ENCODE data around the gene UGT1A6.

The UGT1A6 gene

DNA sequence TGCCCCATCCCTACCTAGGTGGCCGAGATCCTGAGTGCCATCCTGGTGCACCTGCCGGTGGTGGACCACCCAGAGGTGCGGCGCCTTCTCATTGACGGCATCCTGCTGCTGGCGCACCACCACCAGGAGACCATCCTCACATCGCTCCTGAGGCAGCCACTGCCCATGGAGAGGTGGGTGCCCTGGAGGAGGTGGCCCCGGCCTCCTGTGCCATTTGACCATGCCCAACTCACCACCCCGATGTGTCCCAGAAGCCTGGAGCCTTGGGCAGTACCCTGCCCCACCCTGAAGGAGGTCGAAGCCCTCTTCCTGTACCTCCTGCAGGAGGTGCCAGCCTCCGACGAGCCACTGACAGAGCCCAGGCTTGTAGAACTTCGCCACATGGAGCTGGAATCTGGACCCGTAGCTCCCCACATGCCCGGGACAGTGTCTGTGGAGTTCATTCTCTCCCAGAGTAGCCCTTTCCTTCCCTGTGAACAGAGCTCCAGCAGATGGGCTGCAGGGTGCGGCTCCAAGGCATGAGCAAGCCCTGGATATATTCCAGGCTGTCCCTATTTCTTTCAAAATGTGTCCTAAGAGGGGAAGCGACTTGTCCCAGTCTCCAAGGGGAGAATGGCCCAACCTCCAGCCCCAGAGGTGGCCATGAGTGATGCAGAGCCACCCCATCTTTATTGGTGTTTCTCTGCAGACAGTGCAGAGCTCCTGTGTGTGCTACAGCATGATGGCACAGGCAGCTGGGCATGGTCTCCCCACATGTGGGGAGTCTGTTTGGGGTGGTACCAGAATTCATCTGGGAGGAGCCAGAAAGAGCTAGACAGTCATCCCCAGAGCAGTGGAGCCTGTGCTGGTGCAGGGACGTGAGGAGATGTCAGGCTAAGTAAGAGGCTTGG lies 127.4 kb downstream of the UGT1A6 start:
- no peak for DNase-seq (ENCODE audit: low spot score)

DNA sequence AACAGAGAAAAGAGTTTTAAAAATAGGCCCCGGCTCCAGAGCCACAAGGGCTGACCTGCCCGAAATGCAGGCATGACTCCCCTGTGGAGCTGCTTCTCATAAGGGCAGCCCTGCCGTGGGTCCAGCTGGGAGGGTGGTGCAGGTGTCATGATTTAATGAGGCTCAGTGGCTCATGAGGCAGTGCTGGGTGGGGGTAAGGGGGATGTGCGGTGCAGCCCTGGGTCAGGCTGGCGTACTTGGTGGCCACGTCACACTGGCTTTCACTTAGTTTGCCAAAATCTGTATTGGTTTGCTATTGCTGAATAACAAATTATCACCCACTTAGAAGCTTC lies 128.1 kb downstream of the UGT1A6 start:
- no peak for DNase-seq (ENCODE audit: low spot score)

DNA sequence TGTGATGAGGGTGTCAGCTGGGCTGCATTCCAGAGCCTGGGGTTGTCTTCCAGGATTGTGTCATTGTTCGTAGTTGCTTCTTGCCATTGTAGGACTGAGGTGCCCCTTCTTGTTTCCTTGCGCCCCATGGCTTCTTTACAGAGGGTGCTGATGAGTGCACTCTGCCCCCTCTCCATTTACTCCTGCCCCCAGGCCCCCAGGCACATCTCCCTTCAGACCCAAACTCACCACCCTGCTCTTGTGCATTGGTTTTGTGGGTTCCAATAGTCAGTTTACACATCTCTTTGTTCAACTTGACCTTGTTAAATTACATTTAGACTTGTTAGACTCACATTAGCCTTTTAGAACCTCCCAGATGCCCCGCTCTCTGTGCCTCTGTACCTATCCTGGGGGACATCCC lies 128.5 kb downstream of the UGT1A6 start:
- DNase-seq (ENCODE audit: low spot score), result no peak

DNA sequence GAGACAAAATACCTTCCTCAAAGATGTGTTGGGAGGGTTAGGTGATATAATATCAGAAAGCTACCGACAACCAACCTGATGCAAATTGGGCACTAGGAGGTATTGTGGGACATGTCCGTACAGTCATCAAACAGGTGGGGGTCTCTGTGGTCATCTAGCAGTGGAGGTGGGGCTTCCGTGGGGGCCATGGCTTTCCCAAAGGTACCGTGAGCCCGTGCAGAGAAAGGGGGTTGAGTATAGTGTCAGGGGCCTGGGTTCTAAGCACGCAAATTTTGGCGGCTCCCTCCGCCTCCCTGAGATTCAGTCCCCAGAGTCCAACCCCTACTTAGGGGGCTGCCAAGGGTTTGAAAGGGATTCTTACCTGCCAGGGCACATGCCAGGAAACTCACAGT lies 129.0 kb downstream of the UGT1A6 start:
- DNase-seq (ENCODE audit: low spot score), result no peak

DNA sequence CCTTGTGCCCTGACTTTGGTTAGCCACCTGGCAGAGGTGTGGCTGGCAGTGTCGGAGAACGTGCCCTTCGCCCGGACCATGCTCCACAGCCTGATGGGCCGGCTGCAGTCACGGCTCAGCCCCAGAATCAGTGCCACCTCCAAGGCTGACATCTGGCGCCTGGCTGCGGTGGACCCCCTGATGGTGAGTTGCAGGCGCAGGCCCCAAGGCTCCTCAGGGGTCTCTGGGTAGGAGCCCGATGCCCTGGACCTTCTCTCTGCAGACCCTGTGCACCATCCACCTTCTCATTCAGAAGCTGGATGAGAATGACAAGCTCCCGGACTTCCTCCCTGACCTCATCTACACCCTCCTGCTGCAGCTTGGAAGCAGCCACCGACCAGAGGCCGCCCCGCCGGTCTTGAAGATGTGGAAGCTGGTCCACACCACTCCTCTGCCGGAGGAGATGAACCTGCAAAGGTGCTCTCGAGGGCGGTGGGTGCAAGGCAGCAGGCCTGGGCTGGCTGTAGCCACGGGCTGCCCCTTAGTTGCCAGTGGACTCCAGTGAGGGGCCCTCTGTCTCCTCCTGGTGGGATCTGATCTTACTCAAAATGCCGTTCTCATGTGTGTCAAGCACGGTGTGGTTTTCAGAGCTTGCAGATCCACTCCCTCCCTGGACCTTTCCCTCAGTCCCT lies 129.5 kb downstream of the UGT1A6 start:
- DNase-seq (ENCODE audit: low spot score), result no peak

Data from COLO829 (cell line).